ENCODE data around the gene TSPAN12.

GRCh38 chr7:120827371-120828118, 30.4 kb downstream of the TSPAN12 start:
- no peak for TF ChIP-seq SMC3 (IDR thresholded peaks at IDR 0.05)
- TF ChIP-seq, protein P1, sequence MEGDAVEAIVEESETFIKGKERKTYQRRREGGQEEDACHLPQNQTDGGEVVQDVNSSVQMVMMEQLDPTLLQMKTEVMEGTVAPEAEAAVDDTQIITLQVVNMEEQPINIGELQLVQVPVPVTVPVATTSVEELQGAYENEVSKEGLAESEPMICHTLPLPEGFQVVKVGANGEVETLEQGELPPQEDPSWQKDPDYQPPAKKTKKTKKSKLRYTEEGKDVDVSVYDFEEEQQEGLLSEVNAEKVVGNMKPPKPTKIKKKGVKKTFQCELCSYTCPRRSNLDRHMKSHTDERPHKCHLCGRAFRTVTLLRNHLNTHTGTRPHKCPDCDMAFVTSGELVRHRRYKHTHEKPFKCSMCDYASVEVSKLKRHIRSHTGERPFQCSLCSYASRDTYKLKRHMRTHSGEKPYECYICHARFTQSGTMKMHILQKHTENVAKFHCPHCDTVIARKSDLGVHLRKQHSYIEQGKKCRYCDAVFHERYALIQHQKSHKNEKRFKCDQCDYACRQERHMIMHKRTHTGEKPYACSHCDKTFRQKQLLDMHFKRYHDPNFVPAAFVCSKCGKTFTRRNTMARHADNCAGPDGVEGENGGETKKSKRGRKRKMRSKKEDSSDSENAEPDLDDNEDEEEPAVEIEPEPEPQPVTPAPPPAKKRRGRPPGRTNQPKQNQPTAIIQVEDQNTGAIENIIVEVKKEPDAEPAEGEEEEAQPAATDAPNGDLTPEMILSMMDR (IDR thresholded peaks at IDR 0.05) = no peak
- no peak for TF ChIP-seq SREBF2 (IDR thresholded peaks at IDR 0.05)
- TF ChIP-seq JUNB (IDR thresholded peaks at IDR 0.05) = no peak
- no peak for TF ChIP-seq POLR2A (IDR thresholded peaks at IDR 0.05; ENCODE audit: low read length)
- TF ChIP-seq HOXA7 (CRISPR knock-in tag; IDR thresholded peaks at IDR 0.05) = no peak
- no peak for TF ChIP-seq MAX (IDR thresholded peaks at IDR 0.05)
- TF ChIP-seq REST (IDR thresholded peaks at IDR 0.05) = no peak
- TF ChIP-seq RAD21 (conservative IDR thresholded peaks at IDR 0.05 in 1 of 2, IDR thresholded peaks at IDR 0.05 in 1 of 2) = no peak
- no peak for TF ChIP-seq BHLHE40 (IDR thresholded peaks at IDR 0.05; ENCODE audit: low read depth, low read length)
- TF ChIP-seq MAFK (IDR thresholded peaks at IDR 0.05; ENCODE audit: partially characterized antibody) = peak; percentile 41
- no peak for TF ChIP-seq PHF8 (IDR thresholded peaks at IDR 0.05; ENCODE audit: borderline replicate concordance, low read depth)
- no peak for TF ChIP-seq USF2 (IDR thresholded peaks at IDR 0.05)

Data from A549 (cell line).